ENCODE data around the gene CTNNA3.

The CTNNA3 gene

GRCh38 chr10:66273966-66274519 is 1422.0 kb downstream of the CTNNA3 start:
- no peak for DNase-seq

DNA sequence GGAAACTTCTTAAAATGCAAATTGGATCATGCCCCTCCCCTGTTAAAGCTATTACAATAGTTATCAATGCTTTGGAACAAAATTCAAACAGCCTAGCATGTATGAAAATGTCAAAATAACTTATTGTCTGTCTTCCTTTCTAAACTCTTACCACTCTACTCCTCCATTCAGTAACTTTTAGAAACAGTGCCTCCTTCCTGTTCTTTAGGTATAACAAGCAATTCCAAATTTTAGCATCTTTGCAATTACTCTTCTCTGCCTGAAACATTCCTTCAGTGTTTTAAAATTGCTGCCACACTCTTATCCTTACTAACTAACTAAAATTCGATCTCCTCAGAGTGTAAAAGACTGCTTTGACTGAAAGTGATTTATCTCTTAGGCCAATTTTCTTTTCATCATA is 1430.6 kb downstream of the CTNNA3 start:
- DNase-seq = no peak

GRCh38 chr10:66259836-66260235 is 1436.2 kb downstream of the CTNNA3 start:
- DNase-seq = no peak

GRCh38 chr10:66258693-66259092 is 1437.3 kb downstream of the CTNNA3 start:
- DNase-seq = no peak

DNA sequence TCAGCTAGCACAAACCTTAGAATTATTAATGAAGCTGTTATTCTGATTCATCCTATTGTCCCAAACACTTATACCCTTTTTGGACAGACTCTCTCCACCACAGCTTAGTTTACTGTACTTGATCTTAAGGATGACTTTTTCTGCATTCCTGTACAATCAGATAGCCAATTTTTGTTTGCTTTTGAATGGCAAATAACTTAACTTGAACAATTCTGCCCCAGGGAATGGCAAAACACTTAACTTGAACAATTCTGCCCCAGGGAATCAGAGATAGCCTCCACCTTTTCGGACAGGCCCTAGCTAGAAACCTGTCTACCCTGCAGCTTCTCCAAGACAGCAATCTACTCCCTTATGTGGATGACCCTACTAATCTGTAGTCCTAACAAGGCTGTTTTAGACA is 1438.2 kb downstream of the CTNNA3 start:
- DNase-seq = no peak

DNA sequence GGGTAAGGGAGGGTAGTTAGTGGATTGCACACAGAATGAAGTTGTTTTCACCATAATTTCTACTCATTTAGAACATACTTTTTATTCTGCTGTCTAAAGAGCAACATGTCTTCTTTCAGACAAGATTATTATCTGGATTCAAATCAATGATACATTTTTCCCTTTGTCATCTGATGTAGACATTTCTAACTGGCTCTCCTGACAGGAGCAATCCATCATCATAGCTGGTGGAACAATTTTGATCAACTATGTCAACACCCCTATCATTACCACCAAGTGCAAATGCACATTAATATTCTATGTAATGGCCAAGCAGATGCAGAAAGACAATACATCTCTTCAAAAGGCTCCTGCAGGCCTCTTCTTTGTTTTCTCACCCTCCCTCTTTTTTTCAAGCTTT is 1443.0 kb downstream of the CTNNA3 start:
- no peak for DNase-seq

- DNase-seq = no peak
Observed at GRCh38 chr10:66246177-66246576, 1449.8 kb downstream of the CTNNA3 start.

- no peak for DNase-seq
Observed at GRCh38 chr10:66244953-66245352, 1451.0 kb downstream of the CTNNA3 start.

- DNase-seq = no peak
Observed at GRCh38 chr10:66242885-66243284, 1453.1 kb downstream of the CTNNA3 start.

GRCh38 chr10:66239062-66239461 is 1456.9 kb downstream of the CTNNA3 start:
- DNase-seq = no peak

DNA sequence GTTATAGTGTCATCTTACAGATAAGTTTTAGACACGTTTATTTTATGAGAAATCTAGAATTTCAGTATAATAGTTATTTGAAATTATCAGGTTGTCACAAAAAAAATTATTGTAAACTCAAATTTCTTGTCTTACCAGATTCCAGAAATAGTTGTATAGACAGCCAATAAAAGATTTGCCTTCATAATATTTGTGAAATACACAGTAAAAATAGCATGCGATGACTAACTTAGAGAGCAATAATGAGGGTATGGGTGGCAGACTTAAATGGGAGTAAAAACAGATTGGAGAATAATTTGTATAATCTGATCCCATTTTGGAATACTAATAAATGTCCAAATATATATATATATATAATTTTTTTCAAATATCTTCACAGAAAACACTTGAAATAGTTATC is 1457.7 kb downstream of the CTNNA3 start:
- no peak for DNase-seq

- DNase-seq = no peak
Observed at GRCh38 chr10:66234872-66235271, 1461.1 kb downstream of the CTNNA3 start.

- DNase-seq = no peak
Observed at GRCh38 chr10:66228887-66229286, 1467.1 kb downstream of the CTNNA3 start.

- DNase-seq = no peak
Observed at GRCh38 chr10:66223656-66224055, 1472.3 kb downstream of the CTNNA3 start.

DNA sequence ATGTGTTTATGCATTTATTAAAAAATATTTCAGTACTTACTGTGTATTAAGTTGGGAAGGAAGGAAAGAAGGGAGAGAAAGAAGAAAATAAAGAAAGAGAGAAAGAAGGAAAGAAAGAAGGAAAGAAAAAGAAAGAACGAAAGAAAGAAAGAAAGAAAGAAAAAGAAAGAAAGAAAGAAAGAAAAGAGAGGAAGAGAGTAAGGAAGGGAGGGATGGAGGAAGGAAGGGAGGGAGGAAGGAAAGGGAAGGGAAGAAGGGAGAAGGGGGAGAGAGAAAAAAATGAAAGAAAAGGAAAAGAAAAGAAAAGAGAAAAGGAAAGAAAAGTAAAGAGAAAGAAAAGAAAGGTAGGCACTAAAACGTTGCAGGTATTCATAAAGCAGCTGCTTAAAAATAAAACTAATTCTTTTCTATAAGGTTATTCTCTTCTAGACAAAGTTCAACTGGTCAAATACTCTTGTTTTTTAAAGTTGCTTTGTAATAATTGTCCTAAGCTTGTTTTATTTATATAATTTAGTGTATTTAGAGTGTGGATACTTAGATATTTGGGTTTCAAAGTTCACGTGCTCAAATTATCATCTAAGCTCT is 1473.4 kb downstream of the CTNNA3 start:
- DNase-seq = no peak

GRCh38 chr10:66218981-66219587 is 1476.9 kb downstream of the CTNNA3 start:
- peak; percentile 27 for DNase-seq

DNA sequence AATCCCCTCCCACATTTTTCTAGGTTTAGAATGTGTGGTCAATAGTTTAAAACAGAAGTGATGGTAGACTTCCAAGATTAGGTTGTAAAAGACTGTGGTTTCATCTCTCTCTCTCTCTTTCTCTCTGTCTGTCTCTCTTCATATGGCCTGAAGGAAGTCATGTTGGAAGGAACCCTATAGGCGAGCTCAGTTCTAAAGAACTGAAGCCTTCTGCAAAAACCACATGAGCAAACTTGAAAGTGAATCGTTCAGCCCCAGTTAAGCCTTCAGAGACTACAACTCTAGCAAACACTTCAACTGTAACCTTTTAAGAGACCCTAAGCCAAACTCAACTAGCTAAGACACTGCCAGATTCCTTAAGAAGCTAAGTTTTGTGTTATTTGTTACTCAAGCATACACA is 1477.7 kb downstream of the CTNNA3 start:
- no peak for DNase-seq

DNA sequence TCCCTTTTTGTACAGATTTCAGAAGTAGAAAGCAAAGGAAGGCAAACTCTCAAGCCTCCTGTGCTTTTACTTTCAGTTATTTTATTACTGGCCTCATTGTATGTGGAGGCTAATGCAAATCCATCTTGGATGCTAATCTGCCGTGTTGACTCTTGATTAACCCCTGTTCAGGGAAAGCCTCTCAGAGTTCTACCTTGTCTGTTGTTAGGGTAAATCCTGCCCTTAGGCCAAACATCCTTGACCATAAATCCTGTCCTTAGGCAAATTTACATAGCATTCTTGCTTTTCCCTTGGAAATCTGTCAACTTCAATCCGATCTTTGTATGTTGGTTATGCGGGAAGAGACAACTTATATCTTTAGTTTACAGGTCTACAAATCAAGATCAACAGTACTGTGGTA is 1480.1 kb downstream of the CTNNA3 start:
- DNase-seq = no peak

DNA sequence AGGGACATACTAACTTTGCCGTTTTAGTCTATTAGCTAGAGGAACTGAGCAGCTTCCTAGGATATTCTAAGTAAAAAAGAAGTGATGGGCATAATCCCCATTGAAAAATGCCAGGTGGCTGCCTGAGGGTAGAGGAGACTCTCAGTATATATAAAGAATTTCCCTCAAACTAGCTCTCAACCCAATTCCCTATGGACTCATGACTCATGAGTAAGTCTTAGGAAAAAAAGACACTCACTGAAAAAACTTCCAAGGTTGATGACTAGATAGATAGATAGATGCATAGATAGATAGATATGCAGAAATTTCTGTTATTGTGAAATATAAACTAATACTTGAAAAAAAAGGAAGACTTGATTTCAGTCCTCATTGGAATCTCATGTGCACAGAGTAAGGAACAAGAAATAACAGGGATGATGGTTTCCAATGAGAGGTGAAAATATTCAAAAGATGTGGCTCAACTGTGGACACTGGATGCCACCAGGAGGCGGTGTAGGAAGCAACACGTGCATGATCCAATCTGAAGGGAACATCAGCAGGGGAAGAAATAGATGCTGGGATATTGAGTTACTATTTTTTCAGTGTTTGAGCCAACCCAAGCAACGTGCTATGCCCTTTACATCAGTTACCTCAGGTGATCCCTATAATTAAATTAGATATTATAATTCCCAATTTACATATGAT is 1481.1 kb downstream of the CTNNA3 start:
- DNase-seq = peak; percentile 80

GRCh38 chr10:66209025-66209424 is 1487.0 kb downstream of the CTNNA3 start:
- DNase-seq = peak; percentile 60

GRCh38 chr10:66204838-66205237 is 1491.2 kb downstream of the CTNNA3 start:
- DNase-seq = no peak

GRCh38 chr10:66202101-66202500 is 1493.9 kb downstream of the CTNNA3 start:
- no peak for DNase-seq

DNA sequence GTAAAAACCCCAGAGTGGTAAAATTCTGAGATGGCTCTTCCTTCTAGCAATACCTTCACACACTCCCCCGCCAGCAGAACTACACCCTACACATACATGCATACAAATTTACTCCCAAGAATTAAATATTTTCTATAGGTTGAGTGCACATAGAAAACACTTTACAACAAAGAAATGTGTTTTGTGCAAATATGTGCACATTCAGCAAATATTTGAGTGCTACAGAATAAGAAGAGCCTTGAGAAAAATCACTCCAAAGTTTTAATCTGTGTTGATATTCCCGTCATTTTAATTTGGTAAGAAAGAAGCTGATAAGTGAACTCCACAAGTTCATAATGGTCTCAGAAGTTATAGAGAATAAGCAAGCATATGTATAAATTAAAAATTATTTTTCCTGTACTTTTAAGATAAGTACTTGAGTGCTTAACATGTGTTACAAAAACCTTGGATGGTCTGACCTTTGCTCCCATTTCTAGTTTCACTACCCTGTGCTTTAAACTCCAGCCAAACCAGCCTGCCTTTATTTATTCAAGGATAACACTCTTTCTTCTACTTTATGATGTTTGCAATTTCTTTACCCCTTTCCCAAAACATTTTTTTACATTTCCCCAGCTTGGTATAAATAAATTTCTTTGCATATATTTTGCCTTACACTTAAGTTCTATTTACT is 1503.7 kb downstream of the CTNNA3 start:
- DNase-seq = no peak

Measured in fibroblast of skin of back (primary cell).